CD4-positive, alpha-beta T cell (primary cell): ENCODE measurements around the gene PDE9A. TPM values are rescaled to one million over a fixed set of nuclear protein-coding genes. Genes with fewer than 3 reads are reported as not detected.
"Not testable (repeated sequence)": the region's sequence is repeated elsewhere in the genome, so short reads cannot be mapped to it uniquely, and the experiment has no call there.

ENCODE experiments used
- ATAC-seq: fragments of 200-7000 bp; cut with Tn5 transposase; one replicate; pipeline ENCODE4 v1.10.0; 2022; ENCODE audit warnings: mild to moderate bottlenecking; ENCODE audit not compliant: poor library complexity
- CTCF ChIA-PET: fragments of 350-600 bp; sonication (Branson Sonifier 250); formaldehyde crosslinking; loops from one replicate; lab custom pipeline; 2021; ENCODE audit warnings: antibody characterized with exemption, inconsistent platforms; lab: Charles Lee
- POLR2A ChIA-PET: fragments of 350-600 bp; sonication (Branson Sonifier 250); formaldehyde crosslinking; loops from one replicate; lab custom pipeline; 2021; ENCODE audit warnings: antibody characterized with exemption, inconsistent platforms; lab: Charles Lee
- DNase-seq, 14 experiments: peaks; one replicate each; pipeline ENCODE4 v3.0.0-alpha.2; 2013 to 2020; ENCODE audit warnings: mixed read lengths in 2 of 14
- H3K27ac ChIP-seq, 2 donors: one replicate each; pipeline versions ENCODE4 v1.5.1 to v1.7.0; 2013; ENCODE audit warnings: low read length in 2 of 2, low read depth in 1 of 2, mild to moderate bottlenecking in 1 of 2
- H3K27me3 ChIP-seq, 2 experiments: 1 replicate in 1 of 2; 2 replicates in 1 of 2; pipeline versions ENCODE4 v1.6.1 to v1.7.0; 2013; ENCODE audit warnings: low read length in 2 of 2, control low read depth in 1 of 2, mild to moderate bottlenecking in 1 of 2, moderate library complexity in 1 of 2; ENCODE audit not compliant: insufficient read depth in 2 of 2, control insufficient read depth in 1 of 2
- H3K36me3 ChIP-seq: one replicate; pipeline ENCODE4 v1.6.1; 2013; ENCODE audit warnings: low read length, control low read depth; ENCODE audit not compliant: insufficient read depth
- H3K4me1 ChIP-seq: one replicate; pipeline ENCODE4 v1.6.1; 2013; ENCODE audit warnings: low read length, control low read depth; ENCODE audit not compliant: insufficient read depth
- H3K4me3 ChIP-seq: one replicate; pipeline ENCODE4 v1.5.1; 2013; ENCODE audit warnings: mild to moderate bottlenecking, low read length, moderate library complexity
- H3K9me3 ChIP-seq, 2 experiments: 1 replicate in 1 of 2; 2 replicates in 1 of 2; pipeline versions ENCODE4 v1.6.1 to v1.7.0; 2013; ENCODE audit warnings: low read length in 2 of 2, mild to moderate bottlenecking in 2 of 2, control low read depth in 1 of 2, moderate library complexity in 1 of 2; ENCODE audit not compliant: control insufficient read depth in 1 of 2, insufficient read depth in 1 of 2
- H3K27ac Mint-ChIP-seq: one replicate; pipeline ENCODE4 v1.8.0; 2020; ENCODE audit warnings: mixed read lengths
- H3K27me3 Mint-ChIP-seq: one replicate; pipeline ENCODE4 v1.8.0; 2021; ENCODE audit warnings: mixed read lengths
- H3K36me3 Mint-ChIP-seq: one replicate; pipeline ENCODE4 v1.8.0; 2021; ENCODE audit warnings: low read depth, mixed read lengths
- H3K4me1 Mint-ChIP-seq: one replicate; pipeline ENCODE4 v1.8.0; 2021; ENCODE audit warnings: low read depth, mixed read lengths
- H3K4me3 Mint-ChIP-seq: one replicate; pipeline ENCODE4 v1.8.0; 2020; ENCODE audit warnings: mild to moderate bottlenecking, mixed read lengths
- H3K9me3 Mint-ChIP-seq: one replicate; pipeline ENCODE4 v1.8.0; 2020; ENCODE audit warnings: mixed read lengths
- CTCF ChIP-seq: fragments of 200-600 bp; IDR thresholded peaks from one replicate; pipeline ENCODE4 v1.8.0; 2022; ENCODE audit warnings: antibody characterized with exemption, mild to moderate bottlenecking
- intact Hi-C, 2 experiments: fragments of 100-400 bp; cut with DNase I in 1 of 2; cut with micrococcal nuclease in 1 of 2; formaldehyde crosslinking; loops; one replicate each; pipeline versions ENCODE4 v1.15.1 to v1.9.0; 2023 to 2025; cut with DNase I, micrococcal nuclease
- total RNA-seq, 174 experiments: library from RNA in 2 of 174; stranded (reverse) in 2 of 174; gene quantifications; one replicate each; pipeline ENCODE4 v1.2.3 and lab custom pipeline; 2021 to 2026

PDE9A gene
- total RNA-seq, 2 experiments from 2014 or later = 12.6 to 13.2 TPM

- Mint-ChIP-seq H3K27me3 (no peaks in the 10 kb centered on the region), H3K4me3 (no peak overlapping the region), H3K4me1 (no peaks in the 10 kb centered on the region), H3K9me3 (no peaks in the 10 kb centered on the region), H3K27ac (no peak overlapping the region), H3K36me3 (no peaks in the 10 kb centered on the region)
- intact Hi-C loops = loop anchor here in 1 of 2 experiments (10.0 kb wide), 1 partner anchor 127 kb away; no protein-coding TSS in a partner anchor
- Histone ChIP-seq H3K36me3 (no peaks in the 10 kb centered on the region), H3K27ac (no peak overlapping the region), H3K27me3 (no peaks in the 10 kb centered on the region), H3K4me3 (no peak overlapping the region), H3K4me1 (no peaks in the 10 kb centered on the region), H3K9me3 (no peaks in the 10 kb centered on the region)
- CTCF ChIA-PET = no interaction called here
- no peak for TF ChIP-seq CTCF
- no peak for ATAC-seq
- POLR2A ChIA-PET = no interaction called here
- no peak for DNase-seq
Observed at GRCh38 chr21:42811960-42812359, 158.5 kb downstream of the PDE9A start.

GRCh38 chr21:42812528-42813241 is 159.3 kb downstream of the PDE9A start:
- ATAC-seq, H3K4me3 Mint-ChIP-seq, H3K27me3 ChIP-seq, H3K9me3 Mint-ChIP-seq, H3K4me1 ChIP-seq, H3K4me3 ChIP-seq, H3K36me3 ChIP-seq, H3K27ac ChIP-seq, H3K27me3 Mint-ChIP-seq, H3K4me1 Mint-ChIP-seq, DNase-seq, H3K36me3 Mint-ChIP-seq, CTCF ChIA-PET, H3K27ac Mint-ChIP-seq, H3K9me3 ChIP-seq: not testable (repeated sequence)
- POLR2A ChIA-PET = interaction anchor here (0.8 kb wide), 2 partner anchors 128 to 159 kb away, joined by 3 read pairs; partner anchors contain the start of gene PDE9A
- intact Hi-C loops = loop anchor here in 1 of 2 experiments (10.0 kb wide), 1 partner anchor 128 kb away; no protein-coding TSS in a partner anchor

- DNase-seq (no peak), ATAC-seq (no peak)
- Mint-ChIP-seq H3K4me1 (peaks cover 5% of the 10 kb centered on the region), H3K36me3 (no peaks in the 10 kb centered on the region), H3K27ac (no peak overlapping the region), H3K4me3 (no peak overlapping the region), H3K9me3 (no peaks in the 10 kb centered on the region), H3K27me3 (peaks cover 9% of the 10 kb centered on the region)
- ChIA-PET CTCF (no interaction called here), POLR2A (no interaction called here)
- no peak for TF ChIP-seq CTCF
- intact Hi-C loops = loop anchor here (5.0 to 10.0 kb wide), 4 partner anchors 33 to 223 kb away; no protein-coding TSS in a partner anchor
- Histone ChIP-seq H3K36me3 (no peaks in the 10 kb centered on the region), H3K27ac (no peak overlapping the region), H3K4me3 (no peak overlapping the region), H3K27me3 (no peaks in the 10 kb centered on the region), H3K4me1 (no peaks in the 10 kb centered on the region), H3K9me3 (no peaks in the 10 kb centered on the region)
Observed at GRCh38 chr21:42815217-42815616, 161.8 kb downstream of the PDE9A start.
